A549 treated with AZD2906 at 1 μM for 4 hours (cell line): ENCODE data around the gene SLC35E3. TPM values are rescaled to one million over a fixed set of nuclear protein-coding genes. Genes with fewer than 3 reads are reported as not detected.

Source experiments
- total RNA-seq: library from RNA; stranded (reverse); fragments of 200-300 nt; extraction: Qiagen RNA extraction; gene quantifications from 5 replicates; pipeline ENCODE4 v1.2.3, GENCODE V29; 2022

The SLC35E3 gene
- 10.0 to 16.1 TPM (median 15.4 TPM) in 5 replicates for total RNA-seq

GRCh38 chr12:68745904-68746571 is at the start of gene SLC35E3:
Gene SLC35E3 (plus strand): TSS chr12:68746176. CDS start chr12:68746378, 202 bp downstream.

DNA sequence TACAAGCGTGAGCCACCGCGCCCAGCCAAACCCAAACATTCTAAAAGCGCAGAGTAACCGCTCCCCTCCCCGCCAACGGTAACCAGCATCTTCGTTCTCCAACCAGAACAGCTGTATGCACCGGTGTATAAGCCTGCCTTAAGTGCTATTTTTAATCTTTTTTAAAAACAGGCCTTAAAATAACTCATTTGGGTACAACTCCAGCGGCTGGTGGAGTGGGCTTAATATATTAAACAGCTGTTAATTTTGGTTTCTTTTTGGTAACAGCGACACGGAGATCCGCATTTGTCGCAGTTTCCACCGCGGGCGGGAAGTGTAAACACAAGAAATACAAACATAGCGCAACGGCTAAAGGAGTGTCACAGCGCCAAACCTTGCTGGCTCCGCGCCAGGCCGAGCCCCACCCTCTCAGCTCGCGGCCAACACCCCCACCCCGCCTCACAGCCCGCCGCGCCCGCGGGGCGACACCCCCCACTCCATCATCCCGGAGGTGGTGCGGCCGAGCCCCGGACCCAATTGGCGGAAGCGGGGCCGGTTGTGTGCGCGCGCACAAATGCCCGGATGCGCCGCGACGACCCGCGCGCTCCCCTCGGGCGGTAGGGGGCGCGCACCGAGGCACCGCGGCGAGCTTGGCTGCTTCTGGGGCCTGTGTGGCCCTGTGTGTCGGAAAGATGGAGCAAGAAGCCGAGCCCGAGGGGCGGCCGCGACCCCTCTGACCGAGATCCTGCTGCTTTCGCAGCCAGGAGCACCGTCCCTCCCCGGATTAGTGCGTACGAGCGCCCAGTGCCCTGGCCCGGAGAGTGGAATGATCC is 61.8 kb downstream of the SLC35E3 start, which contains the start of gene MDM2:
TSS of gene MDM2 (plus strand) at position 602 of the 812 bp plus-strand sequence. CDS start 301 bp downstream, outside the sequence.

Other genes starting within 250 kb of the SLC35E3 start
- 169 to 234 TPM (median 172 TPM) in 5 replicates for gene RAP1B, start 135.3 kb upstream of the SLC35E3 start, total RNA-seq
- gene NUP107, start 59.2 kb upstream of the SLC35E3 start, total RNA-seq, result 53.2 to 74.1 TPM (median 59.4 TPM) in 5 replicates
- gene MDM2, start 62.0 kb downstream of the SLC35E3 start, total RNA-seq, result 46.5 to 65.9 TPM (median 54.6 TPM) in 5 replicates
- 4.6 to 6.7 TPM (median 5.2 TPM) in 5 replicates for gene CPM, start 187.0 kb downstream of the SLC35E3 start, total RNA-seq